GM18867 (cell line): ENCODE data around the gene GRIA2.
"Not testable (repeated sequence)": the region's sequence is repeated elsewhere in the genome, so short reads cannot be mapped to it uniquely, and the experiment has no call there.

Experiments used
- ATAC-seq: cut with Tn5 transposase; IDR thresholded peaks from one replicate; pipeline ENCODE4 v1.9.1; 2021; ENCODE audit warnings: mild to moderate bottlenecking, moderate library complexity; ENCODE audit not compliant: unreplicated experiment

GRIA2 gene

DNA sequence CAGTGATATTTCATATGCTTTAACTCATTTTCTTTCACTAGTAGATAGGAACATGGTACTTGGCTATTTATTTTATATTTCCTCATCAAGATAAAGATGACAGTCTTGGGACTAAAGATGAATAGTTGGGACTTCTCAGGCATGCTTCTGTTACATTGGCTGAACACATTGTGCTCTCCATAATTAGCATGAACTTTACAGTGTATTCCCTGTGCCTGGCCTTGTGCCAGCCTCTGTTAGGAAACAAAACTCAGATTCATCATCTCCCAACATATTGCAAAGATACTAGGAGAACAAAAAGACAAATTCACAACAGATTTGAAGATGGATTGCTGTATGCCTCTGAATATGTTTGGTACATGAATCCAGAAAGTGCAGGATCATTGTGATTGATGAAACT lies 26.4 kb downstream of the GRIA2 start:
- ATAC-seq, result no peak

DNA sequence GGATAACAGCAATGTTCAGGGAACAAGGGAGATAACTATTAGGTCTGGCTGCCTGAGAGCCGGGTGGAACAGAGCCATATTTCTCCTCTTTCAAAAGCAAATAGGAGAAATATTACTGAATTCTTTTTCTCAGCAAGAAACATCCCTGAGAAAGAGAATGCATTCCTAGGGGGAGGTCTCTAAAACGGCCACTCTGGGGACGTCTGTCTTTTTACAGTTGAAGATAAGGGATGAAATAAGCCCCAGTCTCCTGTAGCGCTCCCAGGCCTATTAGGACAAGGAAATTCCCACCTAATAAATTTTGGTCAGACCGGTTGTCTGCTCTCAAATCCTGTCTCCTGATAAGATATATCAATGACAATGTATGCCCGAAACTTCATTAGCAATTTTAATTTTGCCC lies 37.6 kb downstream of the GRIA2 start:
- not testable (repeated sequence) for ATAC-seq

DNA sequence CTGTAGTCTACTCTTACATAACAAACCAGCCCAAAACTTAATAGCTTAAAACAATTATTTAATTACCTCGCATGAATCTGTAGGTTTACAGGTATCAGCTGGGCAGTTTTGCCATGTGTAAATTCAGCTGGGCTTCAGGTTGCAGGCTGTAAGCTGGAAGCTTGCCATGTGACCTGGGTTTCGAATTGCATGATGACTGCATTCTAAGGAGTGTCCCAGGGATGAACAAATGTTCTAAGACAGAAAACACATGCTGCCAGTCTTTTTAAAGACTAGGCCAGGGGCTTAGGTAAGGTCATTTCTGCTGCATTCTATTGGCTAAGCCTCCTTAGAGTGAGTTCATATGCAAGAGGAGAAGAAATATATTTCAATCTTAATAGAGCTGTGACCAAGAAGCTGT lies 44.8 kb downstream of the GRIA2 start:
- no peak for ATAC-seq

DNA sequence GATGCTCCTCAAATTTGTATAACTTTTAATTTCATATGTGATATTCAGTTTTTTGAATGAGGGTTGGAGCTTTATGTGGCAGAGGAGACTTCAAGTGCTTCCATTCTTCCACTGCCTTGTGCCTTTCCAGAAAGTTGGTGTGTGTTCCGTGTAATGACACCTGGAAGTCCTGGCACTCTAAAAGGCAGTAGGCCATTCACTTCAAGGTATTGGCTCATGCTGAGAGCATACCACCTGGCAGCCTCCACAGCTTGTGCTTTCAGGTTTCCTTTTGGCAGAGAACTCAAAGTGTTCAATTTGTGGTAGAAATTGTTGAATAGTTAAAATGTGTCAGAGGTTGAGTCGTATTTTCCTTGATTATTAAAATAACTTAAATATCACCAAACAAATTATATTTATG lies 49.6 kb downstream of the GRIA2 start:
- no peak for ATAC-seq

DNA sequence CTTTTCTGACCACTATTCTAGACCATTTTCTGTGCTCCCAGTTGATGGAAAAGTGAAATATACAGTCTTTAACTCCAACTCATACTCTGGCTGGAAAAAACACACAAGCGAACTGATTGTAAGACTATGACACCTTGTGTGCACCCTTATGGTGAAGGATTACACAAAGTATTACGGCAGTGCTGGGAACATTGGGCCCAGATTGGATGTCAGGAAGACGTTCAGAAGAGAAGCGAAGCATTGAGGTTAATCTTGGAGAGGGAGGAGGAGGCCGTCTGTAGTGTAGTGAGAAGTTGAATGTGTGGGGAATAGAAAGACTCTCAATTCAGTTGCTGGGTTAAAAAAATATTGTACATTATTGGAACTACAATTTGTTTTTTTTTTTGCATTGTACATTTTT lies 50.0 kb downstream of the GRIA2 start:
- no peak for ATAC-seq

DNA sequence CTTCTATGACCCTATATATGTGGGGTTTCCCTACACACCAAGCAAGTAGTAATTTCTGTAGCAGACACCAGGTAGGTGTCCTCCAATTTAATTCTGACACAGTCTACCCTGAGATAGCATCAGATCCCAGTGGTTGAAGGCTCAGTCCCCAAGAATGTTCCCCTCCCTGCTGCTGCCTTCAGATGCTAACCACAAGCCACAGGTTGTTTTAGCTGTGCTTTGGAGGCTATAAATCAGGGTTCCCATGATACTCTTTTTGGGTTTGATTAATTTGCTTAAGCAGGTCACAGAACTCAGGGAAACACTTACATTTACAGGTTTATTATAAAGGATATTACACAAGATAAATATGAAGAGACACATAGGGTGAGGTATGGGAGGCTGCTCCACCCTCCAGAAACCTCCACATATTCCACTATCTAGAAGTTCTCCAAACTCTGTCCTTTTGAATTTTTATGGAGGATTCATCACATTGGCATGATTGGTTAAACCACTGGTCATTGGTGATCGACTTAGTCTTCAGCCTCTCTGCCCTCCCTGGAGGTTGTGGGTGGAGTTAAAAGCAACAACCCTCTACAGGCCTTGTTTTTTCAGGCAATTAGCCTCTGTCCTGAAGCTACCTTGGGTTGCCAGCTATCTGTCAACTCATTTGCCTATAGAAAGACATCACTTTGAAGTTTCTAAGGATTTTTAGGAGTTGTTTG lies 50.8 kb downstream of the GRIA2 start:
- no peak for ATAC-seq

DNA sequence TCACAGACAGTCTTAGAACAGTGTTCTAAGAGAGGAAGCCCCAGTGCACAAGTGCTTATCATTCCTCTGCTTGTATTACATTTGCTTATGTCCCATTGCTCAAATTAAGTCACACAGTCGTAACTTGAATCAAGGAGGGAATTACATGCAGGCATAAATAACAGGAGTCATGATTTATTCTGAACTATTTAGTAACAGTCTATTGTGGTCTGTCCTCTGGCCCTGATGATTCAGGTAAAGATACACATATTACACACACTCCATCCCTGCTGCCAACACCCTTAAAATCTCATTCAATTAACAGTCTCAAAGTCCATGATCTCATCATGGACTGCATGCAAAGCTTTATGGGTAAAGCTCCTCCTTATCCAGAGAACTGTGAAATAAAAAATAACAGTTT lies 60.1 kb downstream of the GRIA2 start:
- ATAC-seq, result no peak

DNA sequence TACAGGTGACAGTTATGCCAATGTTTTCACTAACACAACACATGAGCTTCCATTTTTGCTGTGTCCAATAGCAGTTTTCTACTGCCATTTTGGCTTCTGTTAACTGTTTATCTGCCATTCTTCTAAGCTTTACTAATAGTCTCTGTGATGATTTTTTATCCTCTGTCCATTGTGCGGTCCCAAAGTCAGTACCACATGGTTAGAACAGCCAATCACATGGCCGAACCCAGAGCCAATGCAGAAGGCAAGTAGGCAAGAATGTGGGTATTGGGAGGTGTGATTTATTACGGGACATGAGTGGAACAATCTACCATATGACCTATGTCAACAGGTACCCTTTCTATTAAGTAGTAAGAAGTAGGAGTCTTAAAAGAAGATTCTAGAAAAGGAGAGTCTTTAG lies 61.5 kb downstream of the GRIA2 start:
- no peak for ATAC-seq

DNA sequence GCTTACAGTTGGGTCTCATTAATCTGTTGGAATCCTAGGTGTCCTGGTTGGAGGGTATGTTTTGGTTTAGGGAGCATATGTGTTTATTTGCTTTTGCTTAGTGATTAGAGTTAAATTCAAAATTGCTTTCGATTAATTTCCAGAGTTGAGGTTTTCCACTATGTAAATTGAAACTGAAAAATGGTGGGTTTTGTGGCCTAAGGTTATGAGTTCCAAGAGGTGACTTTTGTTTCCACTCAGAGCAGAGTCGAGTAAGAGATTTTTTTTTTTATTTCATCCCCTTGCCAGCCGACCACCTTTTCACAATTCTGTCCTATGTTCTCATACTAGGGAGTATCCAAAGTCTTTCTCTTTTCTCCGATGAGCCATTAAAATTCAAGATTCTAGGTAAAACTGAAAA lies 66.9 kb downstream of the GRIA2 start:
- no peak for ATAC-seq

DNA sequence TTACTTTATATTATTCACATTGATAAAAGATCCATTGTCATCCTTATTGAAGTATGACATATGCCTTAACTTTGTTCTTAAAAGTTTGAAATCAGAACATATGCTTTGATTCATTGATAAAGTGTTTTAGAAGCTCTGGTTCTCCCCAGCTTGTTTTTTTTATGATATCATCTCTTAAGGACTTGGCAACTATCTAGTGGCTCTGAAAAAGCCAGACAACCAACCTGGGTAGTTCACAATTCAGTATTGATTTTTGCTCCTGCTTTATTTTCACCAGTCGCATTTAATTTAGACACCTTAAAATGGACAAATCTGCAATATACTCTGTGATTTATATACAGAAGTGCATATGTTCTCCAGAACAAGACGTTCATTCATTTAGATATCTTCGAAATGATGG lies 70.1 kb downstream of the GRIA2 start:
- ATAC-seq, result no peak

DNA sequence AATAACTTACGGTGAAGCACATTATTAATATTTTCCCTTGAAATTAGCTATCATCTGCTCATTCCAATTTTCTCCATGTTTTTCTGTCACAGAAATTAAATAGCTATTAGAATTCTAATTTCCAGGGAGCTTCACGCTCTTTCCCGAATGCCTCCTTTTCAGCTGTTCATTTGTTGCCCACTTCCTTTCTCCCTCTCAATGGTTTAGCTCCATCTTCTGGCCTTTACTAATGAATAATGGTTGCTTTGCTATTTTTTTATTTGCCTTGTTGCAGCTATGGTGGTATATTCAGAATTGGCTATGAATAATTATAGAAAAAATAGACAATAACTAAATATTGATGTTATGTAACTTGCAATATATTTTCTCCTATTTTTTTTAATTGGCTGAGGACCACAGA lies 70.5 kb downstream of the GRIA2 start:
- no peak for ATAC-seq

DNA sequence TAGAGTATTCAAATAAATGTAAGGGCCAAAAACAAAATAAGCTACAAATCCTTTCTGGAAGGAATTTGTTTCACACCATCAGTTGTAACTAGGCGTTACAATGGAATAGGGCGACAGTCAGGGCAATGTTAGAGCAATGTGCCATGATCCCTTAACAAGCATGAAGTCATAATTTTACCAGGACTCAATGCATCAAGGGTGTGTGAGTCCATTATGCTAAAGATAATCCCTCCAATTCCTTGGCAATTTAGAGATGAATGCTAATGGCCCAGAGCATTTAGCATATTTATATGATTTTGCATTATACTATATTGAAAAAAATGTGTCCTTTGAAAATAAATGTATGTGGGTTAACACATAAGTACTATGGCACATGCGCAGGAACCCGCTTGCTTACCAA lies 73.1 kb downstream of the GRIA2 start:
- ATAC-seq, result no peak

DNA sequence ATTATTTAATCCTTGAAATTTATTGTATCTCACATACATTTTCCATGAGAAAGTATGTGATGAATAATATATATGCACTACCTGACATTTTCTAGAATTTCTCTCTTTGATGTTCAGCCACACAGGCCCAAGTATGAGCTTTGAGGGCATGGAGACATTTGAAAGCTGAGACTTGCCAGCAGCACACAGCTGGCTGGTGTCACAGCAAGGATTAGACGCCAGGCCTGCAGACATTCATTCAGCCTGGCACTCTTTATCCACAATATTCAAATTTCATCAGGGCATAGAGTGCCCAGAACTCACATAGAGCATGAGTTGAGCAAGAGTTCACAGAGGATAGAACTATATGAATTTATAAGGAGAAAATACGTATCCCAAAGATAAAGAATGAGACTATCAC lies 74.0 kb downstream of the GRIA2 start:
- no peak for ATAC-seq

DNA sequence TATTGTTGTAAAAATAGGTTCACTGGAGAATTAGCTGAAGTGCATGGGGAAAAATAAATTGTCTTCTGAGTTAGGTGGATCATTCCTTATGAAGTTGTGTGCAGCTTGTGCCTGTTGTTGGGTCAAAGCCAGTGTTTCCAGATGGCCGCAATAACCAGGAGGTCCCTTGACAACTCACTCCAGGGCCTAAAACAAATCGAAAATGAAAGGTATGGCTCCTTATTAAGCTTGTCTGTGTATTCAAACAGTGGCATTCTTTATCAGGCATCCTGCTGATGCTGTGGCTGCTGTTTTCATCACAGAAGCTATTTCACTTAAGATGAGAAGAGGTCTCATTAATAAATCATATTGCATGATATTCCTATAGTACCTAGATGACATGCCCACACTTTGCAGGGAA lies 80.2 kb downstream of the GRIA2 start:
- ATAC-seq, result no peak

DNA sequence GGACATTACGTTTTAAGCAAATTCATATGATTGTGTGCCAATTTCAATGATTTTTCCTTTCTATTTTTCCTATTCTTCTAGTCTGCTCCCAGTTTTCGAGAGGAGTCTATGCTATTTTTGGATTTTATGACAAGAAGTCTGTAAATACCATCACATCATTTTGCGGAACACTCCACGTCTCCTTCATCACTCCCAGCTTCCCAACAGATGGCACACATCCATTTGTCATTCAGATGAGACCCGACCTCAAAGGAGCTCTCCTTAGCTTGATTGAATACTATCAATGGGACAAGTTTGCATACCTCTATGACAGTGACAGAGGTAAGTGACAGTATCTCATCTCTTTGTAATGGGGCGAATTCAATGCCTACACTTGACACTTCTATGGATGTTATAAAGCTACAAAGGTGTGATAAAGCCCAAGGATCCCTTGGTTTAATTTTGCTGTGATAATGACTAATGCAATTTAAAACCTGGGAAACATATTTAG lies 83.0 kb downstream of the GRIA2 start:
- ATAC-seq, result no peak

DNA sequence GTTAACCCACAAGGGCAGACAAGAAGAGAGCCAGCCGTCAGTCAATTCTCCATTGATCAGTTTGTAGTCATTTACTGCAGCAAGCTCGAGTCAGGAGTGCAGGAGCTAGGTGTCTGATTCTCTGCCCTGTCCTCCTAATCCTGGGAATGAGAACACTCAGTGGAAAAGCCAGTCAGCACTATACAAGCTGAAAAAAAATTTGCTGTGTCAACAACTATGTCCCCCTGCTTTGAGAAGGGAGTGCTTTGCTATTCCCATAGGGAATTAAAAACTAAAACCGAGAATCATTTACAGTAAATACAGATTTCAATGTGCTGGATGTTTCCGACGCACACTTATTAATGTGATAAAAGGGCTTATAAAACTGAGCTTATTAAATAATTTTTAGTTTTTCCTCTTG lies 84.2 kb downstream of the GRIA2 start:
- ATAC-seq, result no peak

DNA sequence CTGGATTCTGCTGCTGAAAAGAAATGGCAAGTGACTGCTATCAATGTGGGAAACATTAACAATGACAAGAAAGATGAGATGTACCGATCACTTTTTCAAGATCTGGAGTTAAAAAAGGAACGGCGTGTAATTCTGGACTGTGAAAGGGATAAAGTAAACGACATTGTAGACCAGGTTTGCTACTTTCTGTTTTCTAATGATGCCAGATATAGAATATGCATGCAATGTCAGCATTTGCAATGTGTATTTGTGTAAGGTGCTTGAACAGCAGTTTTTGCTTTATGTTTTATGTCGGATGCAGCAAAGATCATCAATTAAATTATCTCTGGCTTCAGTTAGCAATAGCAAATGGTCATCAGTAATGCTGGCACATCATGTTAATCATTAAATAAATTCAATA lies 92.2 kb downstream of the GRIA2 start:
- no peak for ATAC-seq

DNA sequence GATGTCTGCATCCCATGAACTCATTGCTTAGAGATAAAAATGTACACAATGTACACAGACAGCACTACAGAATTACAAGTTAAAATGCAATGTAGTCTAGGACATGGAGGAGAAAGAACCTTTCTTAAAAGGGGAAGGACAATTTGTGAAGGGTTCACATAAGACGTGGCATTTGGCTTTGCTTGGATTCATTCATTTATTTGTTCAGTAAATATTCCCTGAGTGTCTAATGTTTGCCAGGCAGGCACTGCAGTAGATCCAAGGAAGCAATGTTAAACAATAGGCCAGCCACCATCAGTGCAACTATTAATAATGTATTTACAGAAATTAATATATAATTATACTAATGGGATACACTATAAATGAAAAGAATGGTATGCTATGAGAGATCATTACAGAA lies 94.4 kb downstream of the GRIA2 start:
- ATAC-seq, result no peak

DNA sequence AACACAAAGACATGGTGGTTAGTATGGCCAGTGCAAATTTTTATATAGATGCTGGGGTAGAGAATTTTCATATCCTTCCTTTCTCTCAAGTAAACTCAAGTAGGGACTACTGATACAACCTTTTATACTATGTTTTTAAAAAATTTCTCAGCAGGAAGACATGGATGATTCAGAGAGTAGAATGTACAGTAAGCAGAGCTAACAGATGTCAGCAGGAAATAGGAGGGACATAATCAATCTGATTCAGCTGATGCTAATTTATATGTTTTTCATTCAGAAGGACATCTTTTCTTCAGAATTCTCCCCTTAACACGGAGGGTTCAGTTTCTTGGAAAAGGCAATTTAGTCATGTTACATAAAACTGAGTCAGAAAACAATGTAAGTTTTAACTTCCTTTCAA lies 95.4 kb downstream of the GRIA2 start:
- ATAC-seq, result no peak

DNA sequence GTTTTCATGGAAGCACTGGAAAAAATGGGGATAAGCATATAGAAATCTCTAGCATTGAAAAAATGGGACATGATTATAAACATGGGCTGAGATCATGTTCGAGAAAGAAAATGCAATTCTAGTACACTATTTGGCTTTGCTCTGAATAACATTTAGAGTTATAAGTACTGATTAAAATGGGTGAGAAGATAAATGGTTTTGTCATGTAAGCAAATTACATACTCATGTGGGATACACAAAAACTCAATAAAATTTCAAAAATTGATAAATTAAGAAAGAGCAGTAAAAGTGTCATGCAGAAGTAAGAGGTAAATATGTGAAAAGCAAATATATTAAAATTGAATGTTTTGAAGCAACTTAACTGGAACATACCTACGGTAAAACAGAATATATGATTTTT lies 99.6 kb downstream of the GRIA2 start:
- no peak for ATAC-seq

DNA sequence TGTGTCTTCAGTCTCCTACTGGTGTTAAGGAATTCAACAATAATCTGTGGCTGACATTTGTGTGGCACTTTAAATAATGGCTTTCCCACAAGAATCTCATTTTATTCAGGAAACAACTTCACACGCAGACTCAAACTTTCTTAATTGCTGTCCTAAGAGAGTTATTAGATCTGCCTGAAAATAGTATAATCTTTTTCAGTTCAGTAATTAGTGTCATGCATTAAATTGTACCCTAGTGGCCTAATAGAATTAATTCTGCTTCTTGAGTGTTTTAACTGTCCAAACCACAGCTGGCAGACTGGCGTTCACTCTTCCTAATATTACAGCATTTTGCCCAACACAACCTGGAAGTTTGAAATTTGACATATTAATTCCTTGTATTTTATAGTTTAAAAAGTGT lies 107.1 kb downstream of the GRIA2 start:
- no peak for ATAC-seq

DNA sequence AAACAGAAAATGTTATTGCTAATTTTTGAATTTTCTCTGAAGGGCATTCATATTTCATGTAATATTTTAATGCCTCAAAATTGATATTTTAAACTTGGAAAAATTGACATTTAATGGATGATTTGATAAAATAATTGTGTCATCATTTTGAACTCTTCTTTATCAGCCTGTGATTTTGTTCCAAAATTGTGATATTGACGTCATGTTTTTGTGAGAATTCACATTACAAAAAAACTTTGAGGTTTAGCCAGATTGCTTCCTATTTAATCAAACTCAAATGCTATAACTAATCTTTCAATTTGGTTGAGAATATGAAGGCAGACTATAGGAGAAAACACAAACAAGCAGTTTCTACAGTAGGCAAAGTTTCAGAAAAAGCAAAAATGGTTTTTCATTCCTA lies 137.4 kb downstream of the GRIA2 start:
- no peak for ATAC-seq

DNA sequence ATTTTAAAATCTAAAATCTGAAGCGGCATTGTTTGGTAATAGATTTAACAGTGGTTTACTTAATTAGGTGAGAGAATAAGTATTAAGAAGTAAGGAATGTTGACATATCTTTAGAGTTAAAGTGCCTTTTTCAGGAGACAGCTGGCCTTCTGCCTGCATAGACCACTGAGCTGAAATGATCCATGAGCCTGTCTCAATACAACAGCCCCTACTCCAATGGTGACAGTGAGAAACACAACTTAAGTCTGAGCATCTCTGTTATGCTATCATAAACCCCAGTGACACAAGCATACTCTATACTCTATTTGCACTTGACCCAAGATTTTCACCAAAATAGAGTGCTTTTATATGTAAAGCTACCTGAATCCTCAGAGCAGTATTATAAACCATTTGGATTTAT lies 137.9 kb downstream of the GRIA2 start:
- ATAC-seq, result no peak
